ENCODE measurements around the gene OGA. TPM values are rescaled to one million over a fixed set of nuclear protein-coding genes. Genes with fewer than 3 reads are reported as not detected.

Gene OGA
- total and polyA plus RNA-seq, 9 of the 15 experiments (the other 6 are each of a cell fraction or from before 2014, with no cell fraction given), result 13.5 to 73.5 (median 59.5) TPM

DNA sequence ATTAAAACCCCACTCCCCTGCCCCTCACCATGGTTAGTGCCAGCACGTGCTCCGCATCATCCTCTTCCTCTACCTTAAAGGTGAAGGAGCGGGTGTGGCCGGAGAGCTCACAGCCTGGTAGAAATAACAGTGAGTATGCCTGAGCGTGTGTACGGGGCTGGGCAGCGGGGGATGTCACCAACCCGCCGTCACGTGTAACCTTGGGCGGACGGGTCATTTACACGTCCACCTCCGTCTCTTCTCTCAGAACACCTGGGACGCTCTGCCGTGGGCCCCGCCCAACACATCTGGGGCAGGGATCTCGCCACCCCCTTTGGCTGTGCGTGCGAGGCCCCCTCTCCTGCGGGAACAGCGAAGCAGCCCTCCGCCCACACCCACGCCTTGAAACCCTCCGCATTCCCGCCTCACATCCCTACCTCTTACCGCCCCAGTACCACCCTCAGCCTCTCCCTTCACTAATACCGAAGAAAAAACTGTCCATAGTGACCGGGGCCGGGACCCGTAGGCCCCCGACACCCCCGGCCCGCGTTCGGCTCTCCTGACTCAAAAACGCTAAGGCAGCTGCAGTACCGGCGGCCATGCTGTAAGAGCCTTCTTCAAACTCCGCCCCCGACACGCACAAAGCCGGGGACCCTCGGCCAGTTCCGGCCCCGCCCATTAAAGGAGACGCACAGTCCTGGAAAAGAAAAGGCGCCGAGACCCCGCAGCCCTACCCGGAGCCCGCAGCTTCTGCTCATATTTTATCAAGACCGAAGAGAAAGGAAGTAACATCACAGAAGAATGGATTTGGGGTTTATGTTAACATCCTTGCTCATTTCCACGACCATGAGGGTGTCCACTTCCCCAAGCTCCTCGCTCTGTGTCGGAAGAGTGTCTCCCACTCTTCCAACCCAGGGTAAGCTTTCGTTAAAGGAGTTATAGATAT, 35.2 kb downstream of the OGA start, which contains the start of gene NPM3 (continued):
- TF ChIP-seq PBX2 (CRISPR knock-in tag; IDR thresholded peaks at IDR 0.05; ENCODE audit: low read depth) (no peak), PBX2 (tag; conservative IDR thresholded peaks at IDR 0.05; ENCODE audit: low read depth) (no peak), ETV5 (CRISPR knock-in tag; IDR thresholded peaks at IDR 0.05; ENCODE audit: low read depth) (peak; percentile 44), HIVEP1 (CRISPR knock-in tag; IDR thresholded peaks at IDR 0.05) (no peak), ZC3H11A (IDR thresholded peaks at IDR 0.05; ENCODE audit: low read depth, low read length) (no peak), HDAC2 (IDR thresholded peaks at IDR 0.05) (peak; percentile 67; the same call in 1 of the 2 replicates), EP400 (IDR thresholded peaks at IDR 0.05) (peak; percentile 72; the same call in 1 of the 2 replicates), RBM39 (optimal IDR thresholded peaks at IDR 0.05; ENCODE audit: low read depth, low read length) (no peak), ZNF224 (CRISPR knock-in tag; IDR thresholded peaks at IDR 0.05) (no peak), MIER1 (IDR thresholded peaks at IDR 0.05; ENCODE audit: low read depth) (no peak), CBX3 (IDR thresholded peaks at IDR 0.05; ENCODE audit: borderline replicate concordance in 1 of 2, low read length in 2 of 2) (no peak), RBFOX2 (IDR thresholded peaks at IDR 0.05; ENCODE audit: low read depth, low read length) (peak; percentile 79), ZNF384 (IDR thresholded peaks at IDR 0.05; ENCODE audit: low read depth, low read length) (no peak), MXI1 (IDR thresholded peaks at IDR 0.05; ENCODE audit: low read depth, low read length) (peak; percentile 51; the same call in 1 of the 2 replicates), BRCA1 (IDR thresholded peaks at IDR 0.05) (no peak), BRCA1 (CRISPR knock-in tag; IDR thresholded peaks at IDR 0.05) (no peak), ADNP (tag; IDR thresholded peaks at IDR 0.05) (no peak), ZFP91 (CRISPR knock-in tag; IDR thresholded peaks at IDR 0.05) (peak; percentile 94)
- TF ChIP-seq, protein P1, sequence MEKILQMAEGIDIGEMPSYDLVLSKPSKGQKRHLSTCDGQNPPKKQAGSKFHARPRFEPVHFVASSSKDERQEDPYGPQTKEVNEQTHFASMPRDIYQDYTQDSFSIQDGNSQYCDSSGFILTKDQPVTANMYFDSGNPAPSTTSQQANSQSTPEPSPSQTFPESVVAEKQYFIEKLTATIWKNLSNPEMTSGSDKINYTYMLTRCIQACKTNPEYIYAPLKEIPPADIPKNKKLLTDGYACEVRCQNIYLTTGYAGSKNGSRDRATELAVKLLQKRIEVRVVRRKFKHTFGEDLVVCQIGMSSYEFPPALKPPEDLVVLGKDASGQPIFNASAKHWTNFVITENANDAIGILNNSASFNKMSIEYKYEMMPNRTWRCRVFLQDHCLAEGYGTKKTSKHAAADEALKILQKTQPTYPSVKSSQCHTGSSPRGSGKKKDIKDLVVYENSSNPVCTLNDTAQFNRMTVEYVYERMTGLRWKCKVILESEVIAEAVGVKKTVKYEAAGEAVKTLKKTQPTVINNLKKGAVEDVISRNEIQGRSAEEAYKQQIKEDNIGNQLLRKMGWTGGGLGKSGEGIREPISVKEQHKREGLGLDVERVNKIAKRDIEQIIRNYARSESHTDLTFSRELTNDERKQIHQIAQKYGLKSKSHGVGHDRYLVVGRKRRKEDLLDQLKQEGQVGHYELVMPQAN (IDR thresholded peaks at IDR 0.05; ENCODE audit: borderline replicate concordance), result peak; percentile 76; the same call in 1 of the 2 replicates
- TF ChIP-seq, protein P2, sequence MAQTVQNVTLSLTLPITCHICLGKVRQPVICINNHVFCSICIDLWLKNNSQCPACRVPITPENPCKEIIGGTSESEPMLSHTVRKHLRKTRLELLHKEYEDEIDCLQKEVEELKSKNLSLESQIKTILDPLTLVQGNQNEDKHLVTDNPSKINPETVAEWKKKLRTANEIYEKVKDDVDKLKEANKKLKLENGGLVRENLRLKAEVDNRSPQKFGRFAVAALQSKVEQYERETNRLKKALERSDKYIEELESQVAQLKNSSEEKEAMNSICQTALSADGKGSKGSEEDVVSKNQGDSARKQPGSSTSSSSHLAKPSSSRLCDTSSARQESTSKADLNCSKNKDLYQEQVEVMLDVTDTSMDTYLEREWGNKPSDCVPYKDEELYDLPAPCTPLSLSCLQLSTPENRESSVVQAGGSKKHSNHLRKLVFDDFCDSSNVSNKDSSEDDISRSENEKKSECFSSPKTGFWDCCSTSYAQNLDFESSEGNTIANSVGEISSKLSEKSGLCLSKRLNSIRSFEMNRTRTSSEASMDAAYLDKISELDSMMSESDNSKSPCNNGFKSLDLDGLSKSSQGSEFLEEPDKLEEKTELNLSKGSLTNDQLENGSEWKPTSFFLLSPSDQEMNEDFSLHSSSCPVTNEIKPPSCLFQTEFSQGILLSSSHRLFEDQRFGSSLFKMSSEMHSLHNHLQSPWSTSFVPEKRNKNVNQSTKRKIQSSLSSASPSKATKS (CRISPR knock-in tag; IDR thresholded peaks at IDR 0.05), result no peak

Data from K562 (cell line).